Adipocyte (in vitro differentiated cells): ENCODE data around the gene ANKRD34A.
A peak's percentile ranks its signal among the peaks of the same experiment; 100 is the strongest.

Source experiments
- DNase-seq: peaks from one replicate; pipeline ENCODE4 v3.0.0-alpha.2; 2015; ENCODE audit warnings: low read depth
- H3K27me3 ChIP-seq: replicated peaks from 2 replicates; pipeline ENCODE4 v1.7.0; 2013; ENCODE audit warnings: mild to moderate bottlenecking, low read length, moderate library complexity; ENCODE audit not compliant: control insufficient read depth, insufficient read depth
- H3K36me3 ChIP-seq: 2 replicates; pipeline ENCODE4 v1.7.0; 2013; ENCODE audit warnings: low read length, mild to moderate bottlenecking, moderate library complexity; ENCODE audit not compliant: control insufficient read depth, insufficient read depth, severe bottlenecking
- H3K4me1 ChIP-seq: 2 replicates; pipeline ENCODE4 v1.7.0; 2013; ENCODE audit warnings: mild to moderate bottlenecking, low read length, moderate library complexity; ENCODE audit not compliant: control insufficient read depth, insufficient read depth
- H3K4me3 ChIP-seq: 2 replicates; pipeline ENCODE4 v1.7.0; 2013; ENCODE audit warnings: mild to moderate bottlenecking, low read length, moderate library complexity
- H3K9ac ChIP-seq: 2 replicates; pipeline ENCODE4 v1.7.0; 2013; ENCODE audit warnings: mild to moderate bottlenecking, low read length, moderate library complexity
- H3K9me3 ChIP-seq: 2 replicates; pipeline ENCODE4 v1.7.0; 2013; ENCODE audit warnings: mild to moderate bottlenecking, low read length, moderate library complexity; ENCODE audit not compliant: control insufficient read depth

Gene ANKRD34A

DNA sequence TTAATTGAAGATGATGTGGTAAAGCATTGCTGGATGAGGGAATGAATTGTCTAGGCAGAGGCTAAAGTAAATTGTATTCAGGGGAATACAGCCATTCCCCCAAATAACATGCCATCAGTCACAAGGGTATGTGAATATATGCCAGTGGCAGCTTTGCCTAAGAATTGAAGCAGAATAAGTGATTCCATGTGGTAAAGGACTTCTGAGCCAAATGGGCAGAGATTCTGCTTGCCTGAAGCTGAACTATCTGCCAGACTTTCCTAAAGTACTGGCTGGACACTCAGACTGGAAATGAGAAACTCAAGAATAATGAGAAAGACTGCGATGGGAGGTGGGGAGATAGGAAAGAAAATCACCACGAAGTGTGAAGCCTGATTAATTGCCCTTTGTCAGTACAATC, 8.9 kb downstream of the ANKRD34A start:
- no peaks in the 10 kb centered on the region for H3K27me3 ChIP-seq
- peak overlapping the region; percentile 8 for H3K9ac ChIP-seq
- H3K36me3 ChIP-seq: peaks cover 3% of the 10 kb centered on the region
- H3K4me3 ChIP-seq: peak overlapping the region; percentile 91
- peak; percentile 67 for DNase-seq
- no peaks in the 10 kb centered on the region for H3K9me3 ChIP-seq
- peaks cover 43% of the 10 kb centered on the region for H3K4me1 ChIP-seq

DNA sequence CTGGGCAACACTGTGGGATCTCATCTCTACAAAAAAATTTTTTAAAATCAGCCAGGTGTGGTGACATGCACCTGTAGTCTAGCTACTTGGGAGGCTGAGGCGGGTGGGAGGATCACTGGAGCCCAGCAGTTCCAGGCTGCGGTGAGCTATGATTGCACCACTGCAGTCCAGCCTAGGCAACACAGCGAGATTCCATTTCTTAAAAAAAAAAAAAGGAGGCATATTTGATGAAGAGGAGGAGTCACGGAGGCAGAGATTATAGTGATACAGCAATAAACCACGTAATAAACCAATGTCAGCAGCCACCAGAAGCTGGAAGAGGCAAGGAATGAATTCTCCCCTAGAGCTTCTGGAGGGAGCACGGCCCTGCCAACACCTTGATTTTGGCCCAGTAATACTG, 10.5 kb downstream of the ANKRD34A start:
- peaks cover 43% of the 10 kb centered on the region for H3K4me1 ChIP-seq
- H3K9me3 ChIP-seq: no peaks in the 10 kb centered on the region
- no peak overlapping the region for H3K9ac ChIP-seq
- H3K27me3 ChIP-seq: no peaks in the 10 kb centered on the region
- no peak overlapping the region for H3K4me3 ChIP-seq
- no peak for DNase-seq
- peaks cover 3% of the 10 kb centered on the region for H3K36me3 ChIP-seq

DNA sequence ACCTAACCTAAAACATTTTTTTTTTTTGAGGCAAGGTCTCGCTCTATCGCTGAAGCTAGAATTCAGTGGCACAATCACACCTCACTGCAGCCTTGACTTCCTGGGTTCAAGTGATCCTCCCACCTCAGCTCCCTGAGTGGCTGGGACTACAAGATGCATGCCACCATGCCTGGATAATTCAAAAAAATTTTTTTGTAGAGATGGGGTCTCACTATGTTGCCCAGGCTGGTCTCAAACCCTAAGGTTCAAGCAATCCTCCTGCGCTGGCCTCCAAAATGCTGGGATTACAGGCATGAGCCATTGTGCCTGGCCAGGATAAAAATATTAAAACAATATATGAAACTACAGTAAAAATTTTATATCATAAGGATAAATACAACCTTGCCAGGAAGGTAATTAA, 11.5 kb downstream of the ANKRD34A start:
- no peak overlapping the region for H3K4me3 ChIP-seq
- no peak for DNase-seq
- H3K27me3 ChIP-seq: no peaks in the 10 kb centered on the region
- peaks cover 37% of the 10 kb centered on the region for H3K4me1 ChIP-seq
- no peaks in the 10 kb centered on the region for H3K9me3 ChIP-seq
- peaks cover 3% of the 10 kb centered on the region for H3K36me3 ChIP-seq
- no peak overlapping the region for H3K9ac ChIP-seq

- peaks cover 12% of the 10 kb centered on the region for H3K36me3 ChIP-seq
- no peak overlapping the region for H3K9ac ChIP-seq
- H3K4me1 ChIP-seq: peaks cover 30% of the 10 kb centered on the region
- no peak overlapping the region for H3K4me3 ChIP-seq
- no peaks in the 10 kb centered on the region for H3K27me3 ChIP-seq
- no peaks in the 10 kb centered on the region for H3K9me3 ChIP-seq
- DNase-seq: no peak
These were observed 12.8 kb downstream of the ANKRD34A start for GRCh38 chr1:145951526-145951925.

DNA sequence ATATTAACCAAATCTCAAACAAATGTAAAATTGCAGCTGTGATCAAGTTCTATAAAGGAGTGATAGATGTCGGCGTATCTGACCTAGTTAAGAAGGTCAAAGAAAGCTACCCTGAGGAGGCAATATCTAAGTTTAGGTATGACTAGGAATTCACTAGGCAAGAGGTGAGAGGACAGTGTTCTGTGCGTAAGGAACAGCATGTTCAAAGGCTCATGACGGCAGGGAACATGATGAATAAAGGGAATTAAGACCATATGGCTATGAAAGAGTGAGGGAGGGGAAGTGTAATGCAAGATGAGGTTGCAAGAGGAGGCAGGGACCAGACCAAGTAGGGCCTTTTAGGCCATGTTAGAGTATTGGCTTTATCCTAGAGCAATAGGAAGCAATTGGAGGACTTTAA, 15.2 kb downstream of the ANKRD34A start:
- Histone ChIP-seq H3K9me3 (no peaks in the 10 kb centered on the region), H3K27me3 (no peaks in the 10 kb centered on the region), H3K4me3 (no peak overlapping the region), H3K36me3 (peaks cover 15% of the 10 kb centered on the region), H3K4me1 (peaks cover 7% of the 10 kb centered on the region), H3K9ac (no peak overlapping the region)
- DNase-seq: peak; percentile 49

GRCh38 chr1:145947551-145947950, 16.8 kb downstream of the ANKRD34A start:
- peaks cover 21% of the 10 kb centered on the region for H3K36me3 ChIP-seq
- no peak for DNase-seq
- H3K9ac ChIP-seq: no peak overlapping the region
- no peaks in the 10 kb centered on the region for H3K27me3 ChIP-seq
- no peaks in the 10 kb centered on the region for H3K4me1 ChIP-seq
- H3K4me3 ChIP-seq: no peak overlapping the region
- H3K9me3 ChIP-seq: no peaks in the 10 kb centered on the region

GRCh38 chr1:145946477-145946986, 17.8 kb downstream of the ANKRD34A start:
- Histone ChIP-seq H3K36me3 (peaks cover 27% of the 10 kb centered on the region), H3K4me3 (no peak overlapping the region), H3K4me1 (no peaks in the 10 kb centered on the region), H3K9ac (no peak overlapping the region), H3K27me3 (no peaks in the 10 kb centered on the region), H3K9me3 (no peaks in the 10 kb centered on the region)
- no peak for DNase-seq

GRCh38 chr1:145944532-145944931, 19.8 kb downstream of the ANKRD34A start:
- no peak for DNase-seq
- Histone ChIP-seq H3K4me1 (no peaks in the 10 kb centered on the region), H3K4me3 (no peak overlapping the region), H3K36me3 (peaks cover 29% of the 10 kb centered on the region), H3K27me3 (no peaks in the 10 kb centered on the region), H3K9ac (no peak overlapping the region), H3K9me3 (no peaks in the 10 kb centered on the region)

- peaks cover 29% of the 10 kb centered on the region for H3K36me3 ChIP-seq
- no peak for DNase-seq
- no peaks in the 10 kb centered on the region for H3K9me3 ChIP-seq
- H3K27me3 ChIP-seq: no peaks in the 10 kb centered on the region
- H3K9ac ChIP-seq: no peak overlapping the region
- H3K4me3 ChIP-seq: no peak overlapping the region
- no peaks in the 10 kb centered on the region for H3K4me1 ChIP-seq
These were observed 21.5 kb downstream of the ANKRD34A start for GRCh38 chr1:145942871-145943270.

DNA sequence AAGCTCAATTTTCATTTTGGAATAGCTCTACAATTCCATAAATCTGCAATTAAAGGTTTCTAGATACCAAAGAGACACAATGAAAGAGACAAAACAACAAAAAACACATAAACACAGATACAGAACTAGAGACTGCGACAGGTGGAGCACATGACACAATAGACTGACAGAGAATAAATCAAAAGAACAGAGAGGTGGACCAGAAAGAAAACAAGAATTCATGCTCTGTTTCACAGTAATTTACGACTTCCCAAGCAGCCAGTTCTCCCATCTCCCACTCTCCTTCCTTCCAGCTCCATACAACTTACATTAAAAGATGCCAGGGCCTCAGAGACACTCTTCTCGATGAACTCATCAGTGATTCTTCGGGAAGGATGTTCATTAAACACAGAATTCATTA, 22.0 kb downstream of the ANKRD34A start:
- Histone ChIP-seq H3K4me1 (no peaks in the 10 kb centered on the region), H3K9me3 (no peaks in the 10 kb centered on the region), H3K27me3 (no peaks in the 10 kb centered on the region), H3K4me3 (no peak overlapping the region), H3K36me3 (peaks cover 29% of the 10 kb centered on the region), H3K9ac (no peak overlapping the region)
- DNase-seq: no peak

- peaks cover 39% of the 10 kb centered on the region for H3K36me3 ChIP-seq
- no peak for DNase-seq
- no peak overlapping the region for H3K9ac ChIP-seq
- H3K9me3 ChIP-seq: no peaks in the 10 kb centered on the region
- peaks cover 15% of the 10 kb centered on the region for H3K4me1 ChIP-seq
- H3K4me3 ChIP-seq: no peak overlapping the region
- no peaks in the 10 kb centered on the region for H3K27me3 ChIP-seq
These were observed 26.9 kb downstream of the ANKRD34A start for GRCh38 chr1:145937436-145937835.

GRCh38 chr1:145936247-145936646, 28.1 kb downstream of the ANKRD34A start:
- Histone ChIP-seq H3K36me3 (peaks cover 30% of the 10 kb centered on the region), H3K27me3 (no peaks in the 10 kb centered on the region), H3K9me3 (no peaks in the 10 kb centered on the region), H3K4me3 (no peak overlapping the region), H3K9ac (no peak overlapping the region), H3K4me1 (peaks cover 15% of the 10 kb centered on the region)
- DNase-seq: peak; percentile 75
